Right hindlimb (tissue), 1 donor: ENCODE data around the gene SLC20A1.
"Not testable (repeated sequence)": the region's sequence is repeated elsewhere in the genome, so short reads cannot be mapped to it uniquely, and the experiment has no call there.

Experiments
- DNase-seq: peaks from one replicate; pipeline ENCODE4 v3.0.0-alpha.2; 2018

Gene SLC20A1

GRCh38 chr2:112645310-112646101 is at the start of gene SLC20A1:
TSS of gene SLC20A1 (plus strand) at chr2:112645939. CDS start at chr2:112646829, 890 bp downstream.
- peak; percentile 96 for DNase-seq

GRCh38 chr2:112597537-112598322 is 48.0 kb upstream of the SLC20A1 start:
- no peak for DNase-seq

GRCh38 chr2:112600634-112601033 is 45.1 kb upstream of the SLC20A1 start:
- DNase-seq: no peak

- no peak for DNase-seq
Measured at GRCh38 chr2:112601754-112602153, 44.0 kb upstream of the SLC20A1 start.

- DNase-seq: no peak
Measured at GRCh38 chr2:112602917-112603316, 42.8 kb upstream of the SLC20A1 start.

GRCh38 chr2:112603731-112604130 is 42.0 kb upstream of the SLC20A1 start:
- no peak for DNase-seq

GRCh38 chr2:112604952-112605351 is 40.8 kb upstream of the SLC20A1 start:
- no peak for DNase-seq

- no peak for DNase-seq
Measured at GRCh38 chr2:112605926-112606325, 39.8 kb upstream of the SLC20A1 start.

GRCh38 chr2:112606547-112606946 is 39.2 kb upstream of the SLC20A1 start:
- DNase-seq: no peak

GRCh38 chr2:112607680-112608438 is 37.9 kb upstream of the SLC20A1 start:
- no peak for DNase-seq

GRCh38 chr2:112609320-112609719 is 36.4 kb upstream of the SLC20A1 start:
- DNase-seq: not testable (repeated sequence)

- DNase-seq: not testable (repeated sequence)
Measured at GRCh38 chr2:112612283-112612682, 33.5 kb upstream of the SLC20A1 start.

- no peak for DNase-seq
Measured at GRCh38 chr2:112614201-112614840, 31.4 kb upstream of the SLC20A1 start.

- DNase-seq: no peak
Measured at GRCh38 chr2:112615051-112615450, 30.7 kb upstream of the SLC20A1 start.

GRCh38 chr2:112615798-112616197 is 29.9 kb upstream of the SLC20A1 start:
- DNase-seq: not testable (repeated sequence)

- DNase-seq: no peak
Measured at GRCh38 chr2:112618383-112618782, 27.4 kb upstream of the SLC20A1 start.

- no peak for DNase-seq
Measured at GRCh38 chr2:112621790-112622527, 23.8 kb upstream of the SLC20A1 start.

- DNase-seq: no peak
Measured at GRCh38 chr2:112622528-112622849, 23.2 kb upstream of the SLC20A1 start.

- no peak for DNase-seq
Measured at GRCh38 chr2:112623913-112624777, 21.6 kb upstream of the SLC20A1 start.

GRCh38 chr2:112625474-112626114 is 20.1 kb upstream of the SLC20A1 start:
- no peak for DNase-seq
